Heart left ventricle (tissue), 16 donors: ENCODE data around the gene OPN3. TPM values are rescaled to one million over a fixed set of nuclear protein-coding genes. Genes with fewer than 3 reads are reported as not detected.

Experiments used
- ATAC-seq, 4 donors: fragments of 200-7000 bp; cut with Tn5 transposase; one replicate each; pipeline ENCODE4 v1.9.1; 2020 to 2022; ENCODE audit warnings: moderate library complexity in 4 of 4, mild to moderate bottlenecking in 3 of 4, moderate number of reproducible peaks in 1 of 4
- DNase-seq, 5 donors: peaks; one replicate each; pipeline ENCODE4 v3.0.0-alpha.2; 2020
- H3K27ac ChIP-seq, 12 donors: fragments of 200-600 bp; sonication (generic) in 4 of 12; one replicate each; pipeline versions ENCODE4 v1.5.0 to v1.8.0; 2016 to 2022; ENCODE audit warnings: mild to moderate bottlenecking in 2 of 12
- H3K27me3 ChIP-seq, 9 donors: fragments of 200-600 bp; sonication (generic) in 2 of 9; one replicate each; pipeline versions ENCODE4 v1.5.1 to v1.8.0; 2016 to 2022; ENCODE audit warnings: mild to moderate bottlenecking in 3 of 9
- H3K36me3 ChIP-seq, 9 donors: fragments of 200-600 bp; sonication (generic) in 2 of 9; one replicate each; pipeline versions ENCODE4 v1.5.0 to v1.8.0; 2018 to 2022; ENCODE audit warnings: mild to moderate bottlenecking in 2 of 9
- H3K4me1 ChIP-seq, 12 donors: fragments of 200-600 bp; sonication (generic) in 4 of 12; one replicate each; pipeline versions ENCODE4 v1.5.0 to v1.8.0; 2016 to 2022; ENCODE audit warnings: mild to moderate bottlenecking in 3 of 12
- H3K4me3 ChIP-seq, 12 donors: fragments of 200-600 bp; sonication (generic) in 4 of 12; one replicate each; pipeline versions ENCODE4 v1.5.0 to v1.8.0; 2017 to 2022; ENCODE audit warnings: mild to moderate bottlenecking in 9 of 12, moderate library complexity in 4 of 12
- H3K9me3 ChIP-seq, 12 donors: fragments of 200-600 bp; sonication (generic) in 4 of 12; one replicate each; pipeline versions ENCODE4 v1.5.0 to v1.8.0; 2016 to 2022; ENCODE audit warnings: mild to moderate bottlenecking in 1 of 12
- CTCF ChIP-seq, 12 donors: fragments of 200-600 bp; sonication (generic) in 4 of 12; IDR thresholded peaks; one replicate each; pipeline versions ENCODE4 v1.5.0 to v1.8.0; 2018 to 2022; ENCODE audit warnings: antibody characterized with exemption in 12 of 12, mild to moderate bottlenecking in 5 of 12
- POLR2A ChIP-seq, 2 donors: fragments of 450-650 bp; IDR thresholded peaks; one replicate each; pipeline ENCODE4 v1.6.1; 2017; ENCODE audit warnings: antibody characterized with exemption in 2 of 2, mild to moderate bottlenecking in 2 of 2, moderate library complexity in 2 of 2
- WGBS, 4 donors: extraction: QIAGEN DNeasy Blood & Tissue Kit in 2 of 4; methylation state at CpG; one replicate each; pipeline versions ENCODE4 v1.1.5 to v1.1.7; 2013 to 2018; 5-methylcytosine and 5-hydroxymethylcytosine counted together
- intact Hi-C, 10 donors: fragments of 100-400 bp; cut with DNase I; formaldehyde crosslinking; loops; one replicate each; pipeline versions ENCODE4 v1.11.1 to v1.14.2; 2022
- polyA plus RNA-seq, 2 donors: library from polyadenylated mRNA; stranded (reverse); fragments of 200-250 nt; gene quantifications; one replicate each; pipeline ENCODE4 v1.2.3, GENCODE V29; 2013
- total RNA-seq, 9 donors: library from RNA; depleted of rRNA in 2 of 9; stranded (reverse); fragments of >200 nt in 2 of 9; fragmentation: NEBNext Ultra II Directional in 3 of 9; extraction: Animal tissue kit (Norgen Biotek cat#: 25700) in 3 of 9; gene quantifications; one replicate each; pipeline versions ENCODE4 v1.1.0 to v1.2.4, GENCODE V29; 2016 to 2023
- donor health status: ischemic (EF 13 %, LVEDD 7.1; RV severe dilation, severe dysfunction).
- donor health status: healthy with polysubstance abuse.
- donor health status: DM: no; HTN: yes; CAD: no.
- donor health status: DM: no; HTN: no; CAD: no.
- donor health status: ischemic (EF 25% LVEDD 6.9; RV normal size, moderate dysfunction).
- donor health status: ischemic (EF 25% LVEDD 5.7; RV mildly dilated, moderate dysfunction).
- donor health status: healthy.
- donor health status: DM: yes; HTN: yes; CAD: no.
- donor health status: ischemic (EF 35%, LVEDD 5.7; RV mildly dilated, moderate dysfunction).
- donor health status: nonischemic (EF 11% LVEDD 7.7; RV severe dilation, severe dysfunction).
- donor health status: DM: yes; HTN: yes; CAD: no.
- donor health status: PGD.
- donor health status: ischemic (EF 29% LVEDD 5.4; RV normal size, mild dysfunction).
- donor health status: nonischemic (EF 23%, LVEDD 6.1; RV moderate dilation, normal function).

OPN3 gene
- total and polyA plus RNA-seq, 11 donors = 3.5 to 13.6 (median 6.2) TPM

GRCh38 chr1:241679961-241680360 is 39.8 kb upstream of the OPN3 start:
- no peak overlapping the region for H3K4me3 ChIP-seq
- intact Hi-C loops = no loop called here
- peaks cover 0 to 7% (median 0%) of the 10 kb centered on the region in 12 donors for H3K9me3 ChIP-seq
- no peak overlapping the region for H3K27ac ChIP-seq
- H3K36me3 ChIP-seq = no peaks in the 10 kb centered on the region
- WGBS, 4 donors = 75 to 88% (median 82%) methylated on average over 3 of the region's 3 CpGs
- H3K4me1 ChIP-seq = no peaks in the 10 kb centered on the region
- DNase-seq (no peak), ATAC-seq (no peak)
- no peak for TF ChIP-seq POLR2A (IDR thresholded peaks at IDR 0.05)
- no peak for TF ChIP-seq CTCF (IDR thresholded peaks at IDR 0.05)
- peaks cover 0 to 5% (median 0%) of the 10 kb centered on the region in 9 donors for H3K27me3 ChIP-seq

- intact Hi-C loops = no loop called here
- Histone ChIP-seq H3K4me3 (no peak overlapping the region), H3K36me3 (no peaks in the 10 kb centered on the region), H3K27ac (no peak overlapping the region), H3K9me3 (peaks cover 0 to 7% (median 0%) of the 10 kb centered on the region in 12 donors), H3K27me3 (peaks cover 0 to 5% (median 0%) of the 10 kb centered on the region in 9 donors), H3K4me1 (no peaks in the 10 kb centered on the region)
- no peak for DNase-seq
- TF ChIP-seq POLR2A (IDR thresholded peaks at IDR 0.05) = no peak
- TF ChIP-seq CTCF (IDR thresholded peaks at IDR 0.05) = no peak
- WGBS, 4 donors = 67 to 92% (median 73%) methylated on average over 4 of the region's 4 CpGs
- no peak for ATAC-seq
Measured at GRCh38 chr1:241679404-241679803, 39.2 kb upstream of the OPN3 start.

GRCh38 chr1:241678536-241678935 is 38.4 kb upstream of the OPN3 start:
- TF ChIP-seq POLR2A (IDR thresholded peaks at IDR 0.05) (no peak), CTCF (IDR thresholded peaks at IDR 0.05) (no peak)
- DNase-seq (no peak), ATAC-seq (no peak)
- WGBS, 4 donors = 68 to 90% (median 87%) methylated on average over 2 of the region's 2 CpGs
- Histone ChIP-seq H3K27ac (no peak overlapping the region), H3K4me1 (no peaks in the 10 kb centered on the region), H3K27me3 (peaks cover 0 to 5% (median 0%) of the 10 kb centered on the region in 9 donors), H3K36me3 (no peaks in the 10 kb centered on the region), H3K4me3 (no peak overlapping the region), H3K9me3 (peaks cover 0 to 7% (median 0%) of the 10 kb centered on the region in 12 donors)
- intact Hi-C loops = no loop called here

GRCh38 chr1:241677201-241677600 is 37.0 kb upstream of the OPN3 start:
- TF ChIP-seq CTCF (IDR thresholded peaks at IDR 0.05) (no peak), POLR2A (IDR thresholded peaks at IDR 0.05) (no peak)
- WGBS, 4 donors = 79 to 91% (median 83%) methylated on average over 5 of the region's 5 CpGs
- Histone ChIP-seq H3K27ac (no peak overlapping the region), H3K4me3 (no peak overlapping the region), H3K9me3 (peaks cover 0 to 7% (median 0%) of the 10 kb centered on the region in 12 donors), H3K4me1 (no peaks in the 10 kb centered on the region), H3K36me3 (no peaks in the 10 kb centered on the region), H3K27me3 (peaks cover 0 to 5% (median 0%) of the 10 kb centered on the region in 9 donors)
- intact Hi-C loops = no loop called here
- ATAC-seq (no peak), DNase-seq (no peak)
